Measurements from ENCODE around the gene FAM171A1.

DNA sequence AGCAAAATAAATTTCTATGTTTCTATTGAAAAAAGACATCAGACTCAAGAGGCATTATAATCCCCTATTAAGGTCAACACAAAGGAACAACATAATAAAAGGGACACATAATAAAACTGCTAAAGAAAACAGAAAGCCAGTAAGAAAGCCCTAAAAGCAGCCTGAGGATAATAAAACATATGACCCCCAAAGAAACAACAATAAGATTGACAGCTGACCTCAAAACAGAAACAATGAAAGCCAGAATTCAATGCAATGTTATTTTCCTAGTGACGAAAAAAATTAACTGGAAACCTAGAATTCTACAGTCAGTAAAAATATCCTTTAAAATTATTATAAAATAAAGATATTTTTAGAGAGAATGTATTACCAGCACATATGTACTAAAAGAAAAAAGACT, 44.9 kb upstream of the FAM171A1 start:
- TF ChIP-seq CTCF (conservative IDR thresholded peaks at IDR 0.05 in 1 of 2, IDR thresholded peaks at IDR 0.05 in 1 of 2; ENCODE audit: extremely low read depth in 1 of 2, insufficient read depth in 1 of 2, low read depth in 1 of 2, low read length in 2 of 2): no peak
- no peak for TF ChIP-seq EZH2 (IDR thresholded peaks at IDR 0.05; ENCODE audit: borderline replicate concordance, low read length)
